Neural crest cell (in vitro differentiated cells): ENCODE results near the gene P2RX1. TPM values are rescaled to one million over a fixed set of nuclear protein-coding genes. Genes with fewer than 3 reads are reported as not detected.

ENCODE experiments used
- DNase-seq: peaks from one replicate; pipeline ENCODE4 v3.0.0; 2021; ENCODE audit warnings: low read depth, mixed read lengths, low spot score
- H3K27ac Mint-ChIP-seq: one replicate; pipeline ENCODE4 v1.8.0; 2021; ENCODE audit warnings: mild to moderate bottlenecking, mixed read lengths; ENCODE audit not compliant: unreplicated experiment
- H3K27me3 Mint-ChIP-seq: 2 replicates; pipeline ENCODE4 v1.8.0; 2021; ENCODE audit warnings: low read depth, mild to moderate bottlenecking, mixed read lengths
- H3K36me3 Mint-ChIP-seq: 2 replicates; pipeline ENCODE4 v1.8.0; 2021; ENCODE audit warnings: low read depth, mild to moderate bottlenecking, mixed read lengths
- H3K4me1 Mint-ChIP-seq: 2 replicates; pipeline ENCODE4 v1.8.0; 2021; ENCODE audit warnings: mixed read lengths
- H3K4me3 Mint-ChIP-seq: one replicate; pipeline ENCODE4 v1.8.0; 2021; ENCODE audit warnings: mild to moderate bottlenecking, mixed read lengths
- H3K9me3 Mint-ChIP-seq: 2 replicates; pipeline ENCODE4 v1.8.0; 2021; ENCODE audit warnings: mixed read lengths
- total RNA-seq: library from RNA; stranded (reverse); gene quantifications from 2 replicates; pipeline ENCODE4 v1.2.1, GENCODE V29; 2021
- TF ChIP-seq, protein P1 (sequence below): fragments of 200-600 bp; sonication (generic); conservative IDR thresholded peaks from 2 replicates; pipeline ENCODE4 v1.5.0; 2021; ENCODE audit warnings: antibody characterized with exemption, mild to moderate bottlenecking

The P2RX1 gene
- total RNA-seq, 1 donor from 2014 or later: not detected

DNA sequence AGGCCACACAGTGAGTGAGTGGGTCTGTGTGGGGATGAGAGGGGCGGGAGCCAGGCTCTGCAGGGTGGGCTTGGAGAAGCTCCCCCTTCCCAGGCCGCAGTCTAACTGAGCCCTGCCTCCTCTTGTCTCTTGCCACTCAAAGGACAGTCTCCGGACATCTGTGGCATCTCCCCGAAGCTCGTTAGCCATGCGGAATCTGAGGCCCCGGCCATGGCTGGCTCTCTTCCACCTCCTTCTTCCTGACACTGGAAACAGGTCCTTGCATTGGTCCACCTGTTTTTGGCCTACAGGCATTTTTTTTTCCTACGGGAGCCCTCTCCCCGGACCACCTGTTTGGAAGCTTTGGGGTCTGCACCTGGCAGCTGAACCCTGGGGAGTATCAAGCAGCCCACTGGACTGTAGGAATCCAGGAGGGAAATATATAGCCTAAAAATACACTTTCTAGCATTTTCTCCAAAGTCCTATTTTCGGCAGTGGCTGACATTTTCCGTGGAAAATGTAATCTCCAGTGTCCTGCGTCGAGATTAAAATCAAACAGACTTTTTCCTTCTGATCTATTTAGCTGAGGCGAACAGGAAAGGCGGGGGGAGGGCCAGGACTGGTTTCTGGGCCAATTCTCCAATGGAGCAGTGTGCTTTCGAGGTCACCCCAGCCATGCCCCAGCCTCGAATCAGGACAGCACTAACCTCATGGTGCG is 38.9 kb upstream of the P2RX1 start:
- Mint-ChIP-seq H3K36me3 (no peaks in the 10 kb centered on the region), H3K27me3 (peaks cover 5% of the 10 kb centered on the region), H3K4me3 (no peak overlapping the region), H3K4me1 (no peaks in the 10 kb centered on the region), H3K9me3 (no peaks in the 10 kb centered on the region), H3K27ac (no peak overlapping the region)
- no peak for DNase-seq
- TF ChIP-seq, protein P1, sequence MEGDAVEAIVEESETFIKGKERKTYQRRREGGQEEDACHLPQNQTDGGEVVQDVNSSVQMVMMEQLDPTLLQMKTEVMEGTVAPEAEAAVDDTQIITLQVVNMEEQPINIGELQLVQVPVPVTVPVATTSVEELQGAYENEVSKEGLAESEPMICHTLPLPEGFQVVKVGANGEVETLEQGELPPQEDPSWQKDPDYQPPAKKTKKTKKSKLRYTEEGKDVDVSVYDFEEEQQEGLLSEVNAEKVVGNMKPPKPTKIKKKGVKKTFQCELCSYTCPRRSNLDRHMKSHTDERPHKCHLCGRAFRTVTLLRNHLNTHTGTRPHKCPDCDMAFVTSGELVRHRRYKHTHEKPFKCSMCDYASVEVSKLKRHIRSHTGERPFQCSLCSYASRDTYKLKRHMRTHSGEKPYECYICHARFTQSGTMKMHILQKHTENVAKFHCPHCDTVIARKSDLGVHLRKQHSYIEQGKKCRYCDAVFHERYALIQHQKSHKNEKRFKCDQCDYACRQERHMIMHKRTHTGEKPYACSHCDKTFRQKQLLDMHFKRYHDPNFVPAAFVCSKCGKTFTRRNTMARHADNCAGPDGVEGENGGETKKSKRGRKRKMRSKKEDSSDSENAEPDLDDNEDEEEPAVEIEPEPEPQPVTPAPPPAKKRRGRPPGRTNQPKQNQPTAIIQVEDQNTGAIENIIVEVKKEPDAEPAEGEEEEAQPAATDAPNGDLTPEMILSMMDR: no peak

DNA sequence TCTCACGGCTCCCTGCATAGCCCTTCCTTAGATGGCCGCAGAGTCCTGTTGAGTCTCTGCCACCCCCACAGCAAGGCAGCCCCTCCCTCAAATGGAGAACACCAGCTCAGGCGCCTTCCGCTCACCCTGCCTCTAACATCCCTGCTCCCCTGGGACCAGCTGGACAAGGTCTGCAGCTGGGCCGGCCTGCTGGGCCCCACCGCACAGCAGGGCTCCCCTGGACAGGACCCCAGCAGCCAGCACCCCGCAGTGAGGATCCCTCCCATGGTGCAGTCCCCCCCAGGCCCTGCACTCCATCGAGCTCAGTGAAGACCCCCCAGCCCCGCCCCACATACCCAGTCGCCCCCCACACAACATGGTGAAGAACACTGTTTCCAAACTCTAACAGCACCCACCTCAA is 37.8 kb upstream of the P2RX1 start:
- TF ChIP-seq, protein P1: no peak
- H3K9me3 Mint-ChIP-seq: no peaks in the 10 kb centered on the region
- peaks cover under 1% of the 10 kb centered on the region for H3K27me3 Mint-ChIP-seq
- no peak overlapping the region for H3K4me3 Mint-ChIP-seq
- no peaks in the 10 kb centered on the region for H3K36me3 Mint-ChIP-seq
- no peaks in the 10 kb centered on the region for H3K4me1 Mint-ChIP-seq
- no peak for DNase-seq
- H3K27ac Mint-ChIP-seq: no peak overlapping the region

DNA sequence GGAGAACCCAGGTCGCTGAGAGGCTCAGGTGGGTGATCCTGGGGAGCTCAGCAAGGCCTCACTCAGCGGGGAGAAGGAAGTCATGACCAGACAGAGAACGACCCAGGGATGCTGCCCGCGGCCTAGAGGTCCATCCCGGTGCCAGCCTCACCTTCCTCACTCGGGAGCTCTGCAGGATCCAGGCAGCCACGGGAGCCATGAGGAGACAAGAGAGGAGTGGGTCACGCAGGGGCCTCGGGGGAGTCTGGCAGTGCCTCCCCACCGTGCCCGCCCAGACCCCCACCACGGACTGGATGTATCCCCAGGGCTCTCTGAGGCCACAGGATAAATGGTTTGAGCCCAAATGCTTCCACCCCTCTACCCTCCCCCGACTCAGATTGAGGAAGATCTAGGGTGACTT is 37.3 kb upstream of the P2RX1 start:
- Mint-ChIP-seq H3K27me3 (no peaks in the 10 kb centered on the region), H3K27ac (no peak overlapping the region), H3K36me3 (no peaks in the 10 kb centered on the region), H3K4me1 (no peaks in the 10 kb centered on the region), H3K4me3 (no peak overlapping the region), H3K9me3 (no peaks in the 10 kb centered on the region)
- TF ChIP-seq, protein P1: no peak
- DNase-seq: no peak

DNA sequence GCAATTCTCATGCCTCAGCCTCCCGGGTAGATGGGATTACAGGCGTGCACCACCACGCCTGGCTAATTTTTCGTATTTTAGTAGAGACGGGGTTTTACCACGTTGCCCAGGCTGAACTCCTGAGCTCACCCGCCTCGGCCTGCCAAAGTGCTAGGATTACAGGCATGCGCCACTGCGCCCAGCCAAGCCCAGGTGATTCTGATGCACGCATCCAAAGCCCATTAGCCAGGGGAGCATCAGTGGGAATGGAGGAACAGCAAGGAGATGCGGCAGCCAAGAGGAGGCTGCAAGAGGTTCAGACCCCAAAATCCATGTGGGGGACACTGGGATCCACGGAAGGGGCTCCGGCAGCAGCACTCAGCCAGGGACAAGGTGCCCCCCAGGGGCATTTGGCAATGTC is 35.9 kb upstream of the P2RX1 start:
- Mint-ChIP-seq H3K27me3 (no peaks in the 10 kb centered on the region), H3K9me3 (no peaks in the 10 kb centered on the region), H3K36me3 (no peaks in the 10 kb centered on the region), H3K4me1 (no peaks in the 10 kb centered on the region), H3K4me3 (no peak overlapping the region), H3K27ac (no peak overlapping the region)
- DNase-seq: no peak
- TF ChIP-seq, protein P1: no peak

DNA sequence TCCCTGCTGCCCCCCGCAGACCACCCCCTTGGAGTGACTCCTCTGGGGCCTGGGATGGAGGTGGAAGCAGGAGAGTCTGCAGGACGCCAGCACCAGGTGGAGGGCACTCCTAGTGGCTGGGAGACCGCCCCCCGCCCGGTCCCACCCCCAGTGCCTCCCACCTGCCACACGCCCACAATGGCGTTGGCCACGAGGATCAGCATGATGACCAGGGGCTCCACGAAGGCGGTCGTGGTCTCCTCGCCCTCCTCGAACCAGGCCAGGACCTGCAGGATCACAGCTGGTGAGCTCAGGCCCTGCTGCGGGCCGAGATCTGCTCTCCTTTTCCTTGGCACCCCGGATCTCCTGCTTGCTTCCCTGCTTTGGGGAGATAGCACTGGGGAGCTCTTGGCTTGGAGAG is 35.2 kb upstream of the P2RX1 start:
- Mint-ChIP-seq H3K4me1 (no peaks in the 10 kb centered on the region), H3K27ac (no peak overlapping the region), H3K27me3 (no peaks in the 10 kb centered on the region), H3K9me3 (no peaks in the 10 kb centered on the region), H3K36me3 (no peaks in the 10 kb centered on the region), H3K4me3 (no peak overlapping the region)
- DNase-seq: no peak
- TF ChIP-seq, protein P1: no peak
